Liver (tissue), 9 donors: ENCODE results near the gene SP7. TPM values are rescaled to one million over a fixed set of nuclear protein-coding genes. Genes with fewer than 3 reads are reported as not detected.
"Not testable (repeated sequence)": the region's sequence is repeated elsewhere in the genome, so short reads cannot be mapped to it uniquely, and the experiment has no call there.

Source experiments
- DNase-seq: peaks from one replicate; pipeline ENCODE4 v3.0.0-alpha.2; 2017; ENCODE audit warnings: low spot score
- H3K27ac ChIP-seq, 2 donors: one replicate each; pipeline ENCODE4 v1.7.0; 2013; ENCODE audit warnings: inconsistent platforms in 2 of 2, low read length in 2 of 2, control low read depth in 1 of 2, low read depth in 1 of 2, mild to moderate bottlenecking in 1 of 2
- H3K27me3 ChIP-seq, 4 donors: one replicate each; pipeline versions ENCODE4 v1.6.1 to v1.7.0; 2013; ENCODE audit warnings: low read length in 3 of 4, inconsistent platforms in 1 of 4, mild to moderate bottlenecking in 1 of 4, moderate library complexity in 1 of 4; ENCODE audit not compliant: control insufficient read depth in 4 of 4, insufficient read depth in 4 of 4
- H3K36me3 ChIP-seq, 4 donors: one replicate each; pipeline versions ENCODE4 v1.6.1 to v1.7.0; 2013; ENCODE audit warnings: low read length in 3 of 4, mild to moderate bottlenecking in 3 of 4, low read depth in 1 of 4, moderate library complexity in 1 of 4; ENCODE audit not compliant: control insufficient read depth in 4 of 4, insufficient read depth in 3 of 4
- H3K4me1 ChIP-seq, 4 donors: one replicate each; pipeline versions ENCODE4 v1.6.1 to v1.7.0; 2013; ENCODE audit warnings: low read length in 3 of 4, mild to moderate bottlenecking in 3 of 4, moderate library complexity in 1 of 4; ENCODE audit not compliant: control insufficient read depth in 4 of 4, insufficient read depth in 4 of 4
- H3K4me3 ChIP-seq, 3 donors: one replicate each; pipeline versions ENCODE4 v1.6.1 to v1.7.0; 2013; ENCODE audit warnings: low read length in 3 of 3, control low read depth in 1 of 3, low read depth in 1 of 3, mild to moderate bottlenecking in 1 of 3
- H3K9ac ChIP-seq, 2 donors: one replicate each; pipeline ENCODE4 v1.7.0; 2013; ENCODE audit warnings: low read length in 2 of 2, mild to moderate bottlenecking in 2 of 2, moderate library complexity in 2 of 2, control low read depth in 1 of 2, low read depth in 1 of 2
- H3K9me3 ChIP-seq, 4 donors: one replicate each; pipeline versions ENCODE4 v1.6.1 to v1.7.0; 2013; ENCODE audit warnings: low read length in 3 of 4; ENCODE audit not compliant: control insufficient read depth in 4 of 4
- FOXA1 ChIP-seq: IDR thresholded peaks from 2 replicates; pipeline ENCODE4 v1.6.1; 2016; ENCODE audit warnings: antibody characterized with exemption
- GABPA ChIP-seq, 2 donors: IDR thresholded peaks in 1 of 2; conservative IDR thresholded peaks in 1 of 2; 2 replicates each; pipeline ENCODE4 v1.6.1; 2016; ENCODE audit warnings: antibody characterized with exemption in 2 of 2, mild to moderate bottlenecking in 1 of 2, moderate library complexity in 1 of 2
- HNF4A ChIP-seq, 2 donors: conservative IDR thresholded peaks; 2 replicates each; pipeline ENCODE4 v1.6.1; 2016; ENCODE audit warnings: antibody characterized with exemption in 2 of 2, mild to moderate bottlenecking in 2 of 2
- JUND ChIP-seq, 2 donors: IDR thresholded peaks; 2 replicates each; pipeline ENCODE4 v1.6.1; 2016; ENCODE audit warnings: antibody characterized with exemption in 2 of 2
- MAX ChIP-seq: IDR thresholded peaks from 2 replicates; pipeline ENCODE4 v1.6.1; 2016; ENCODE audit warnings: antibody characterized with exemption
- REST ChIP-seq: IDR thresholded peaks from 2 replicates; pipeline ENCODE4 v1.6.1; 2016; ENCODE audit warnings: antibody characterized with exemption, mild to moderate bottlenecking
- RXRA ChIP-seq, 2 donors: IDR thresholded peaks; 2 replicates each; pipeline ENCODE4 v1.6.1; 2017 to 2018; ENCODE audit warnings: antibody characterized with exemption in 2 of 2, mild to moderate bottlenecking in 1 of 2
- TAF1 ChIP-seq: conservative IDR thresholded peaks from 2 replicates; pipeline ENCODE4 v1.6.1; 2016; ENCODE audit warnings: antibody characterized with exemption, mild to moderate bottlenecking
- WGBS: extraction: QIAGEN DNeasy Blood & Tissue Kit; methylation state at CpG from one replicate; pipeline ENCODE4 v1.1.7; 2013; 5-methylcytosine and 5-hydroxymethylcytosine counted together
- polyA plus RNA-seq, 2 donors: library from polyadenylated mRNA; stranded (reverse) in 1 of 2; unstranded in 1 of 2; fragments of 200-250 nt in 1 of 2; fragments of >200 nt in 1 of 2; fragmentation: Nextera tagmentation in 1 of 2; extraction: Ambion mirVana in 1 of 2; gene quantifications; one replicate each; pipeline versions ENCODE4 v1.2.1 to v1.2.3, GENCODE V29; 2013 to 2015
- total RNA-seq, 2 donors: library from RNA; depleted of rRNA; stranded (reverse); fragments of >200 nt; gene quantifications; one replicate each; pipeline ENCODE4 v1.2.3, GENCODE V29; 2014
- TF ChIP-seq, protein P1 (sequence below): IDR thresholded peaks from 2 replicates; pipeline ENCODE4 v1.6.1; 2016; ENCODE audit warnings: antibody characterized with exemption
- TF ChIP-seq, protein P2 (sequence below): IDR thresholded peaks from 2 replicates; pipeline ENCODE4 v1.6.1; 2016; ENCODE audit warnings: antibody characterized with exemption
- TF ChIP-seq, protein P3 (sequence below): fragments of 150-350 bp; IDR thresholded peaks from 2 replicates; pipeline ENCODE4 v1.5.1; 2017; ENCODE audit warnings: improper control_type of control experiment, low read depth, low read length; ENCODE audit not compliant: missing input control
- donor health status: healthy.
- donor health status: healthy.
- donor health status: healthy.
- donor health status: healthy.
- donor health status: healthy.

The SP7 gene
- total and polyA plus RNA-seq, 4 donors: not detected

GRCh38 chr12:53376747-53377146 lies 40.6 kb upstream of the SP7 start:
- H3K9me3 ChIP-seq: no peaks in the 10 kb centered on the region
- H3K4me3 ChIP-seq: no peak overlapping the region
- no peak for DNase-seq
- no peak overlapping the region for H3K27ac ChIP-seq
- peaks cover 2 to 25% (median 20%) of the 10 kb centered on the region in 4 donors for H3K4me1 ChIP-seq
- TF ChIP-seq GABPA (IDR thresholded peaks at IDR 0.05 in 1 of 2, conservative IDR thresholded peaks at IDR 0.05 in 1 of 2): no peak
- no peak for TF ChIP-seq RXRA (IDR thresholded peaks at IDR 0.05)
- no peak for TF ChIP-seq REST
- no peak for TF ChIP-seq HNF4A (conservative IDR thresholded peaks at IDR 0.05)
- TF ChIP-seq, protein P1, sequence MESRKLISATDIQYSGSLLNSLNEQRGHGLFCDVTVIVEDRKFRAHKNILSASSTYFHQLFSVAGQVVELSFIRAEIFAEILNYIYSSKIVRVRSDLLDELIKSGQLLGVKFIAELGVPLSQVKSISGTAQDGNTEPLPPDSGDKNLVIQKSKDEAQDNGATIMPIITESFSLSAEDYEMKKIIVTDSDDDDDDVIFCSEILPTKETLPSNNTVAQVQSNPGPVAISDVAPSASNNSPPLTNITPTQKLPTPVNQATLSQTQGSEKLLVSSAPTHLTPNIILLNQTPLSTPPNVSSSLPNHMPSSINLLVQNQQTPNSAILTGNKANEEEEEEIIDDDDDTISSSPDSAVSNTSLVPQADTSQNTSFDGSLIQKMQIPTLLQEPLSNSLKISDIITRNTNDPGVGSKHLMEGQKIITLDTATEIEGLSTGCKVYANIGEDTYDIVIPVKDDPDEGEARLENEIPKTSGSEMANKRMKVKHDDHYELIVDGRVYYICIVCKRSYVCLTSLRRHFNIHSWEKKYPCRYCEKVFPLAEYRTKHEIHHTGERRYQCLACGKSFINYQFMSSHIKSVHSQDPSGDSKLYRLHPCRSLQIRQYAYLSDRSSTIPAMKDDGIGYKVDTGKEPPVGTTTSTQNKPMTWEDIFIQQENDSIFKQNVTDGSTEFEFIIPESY: no peak
- TF ChIP-seq FOXA1: no peak
- TF ChIP-seq, protein P2, sequence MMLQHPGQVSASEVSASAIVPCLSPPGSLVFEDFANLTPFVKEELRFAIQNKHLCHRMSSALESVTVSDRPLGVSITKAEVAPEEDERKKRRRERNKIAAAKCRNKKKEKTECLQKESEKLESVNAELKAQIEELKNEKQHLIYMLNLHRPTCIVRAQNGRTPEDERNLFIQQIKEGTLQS: no peak
- TF ChIP-seq MAX: no peak
- TF ChIP-seq JUND (IDR thresholded peaks at IDR 0.05): no peak
- no peak for TF ChIP-seq TAF1
- TF ChIP-seq, protein P3, sequence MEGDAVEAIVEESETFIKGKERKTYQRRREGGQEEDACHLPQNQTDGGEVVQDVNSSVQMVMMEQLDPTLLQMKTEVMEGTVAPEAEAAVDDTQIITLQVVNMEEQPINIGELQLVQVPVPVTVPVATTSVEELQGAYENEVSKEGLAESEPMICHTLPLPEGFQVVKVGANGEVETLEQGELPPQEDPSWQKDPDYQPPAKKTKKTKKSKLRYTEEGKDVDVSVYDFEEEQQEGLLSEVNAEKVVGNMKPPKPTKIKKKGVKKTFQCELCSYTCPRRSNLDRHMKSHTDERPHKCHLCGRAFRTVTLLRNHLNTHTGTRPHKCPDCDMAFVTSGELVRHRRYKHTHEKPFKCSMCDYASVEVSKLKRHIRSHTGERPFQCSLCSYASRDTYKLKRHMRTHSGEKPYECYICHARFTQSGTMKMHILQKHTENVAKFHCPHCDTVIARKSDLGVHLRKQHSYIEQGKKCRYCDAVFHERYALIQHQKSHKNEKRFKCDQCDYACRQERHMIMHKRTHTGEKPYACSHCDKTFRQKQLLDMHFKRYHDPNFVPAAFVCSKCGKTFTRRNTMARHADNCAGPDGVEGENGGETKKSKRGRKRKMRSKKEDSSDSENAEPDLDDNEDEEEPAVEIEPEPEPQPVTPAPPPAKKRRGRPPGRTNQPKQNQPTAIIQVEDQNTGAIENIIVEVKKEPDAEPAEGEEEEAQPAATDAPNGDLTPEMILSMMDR: no peak
- 95% methylated on average over 2 of the region's 2 CpGs for WGBS
- H3K27me3 ChIP-seq: no peaks in the 10 kb centered on the region
- no peaks in the 10 kb centered on the region for H3K36me3 ChIP-seq
- H3K9ac ChIP-seq: no peak overlapping the region

GRCh38 chr12:53374277-53374676 lies 38.1 kb upstream of the SP7 start:
- H3K4me3 ChIP-seq, H3K27me3 ChIP-seq, H3K9me3 ChIP-seq, H3K36me3 ChIP-seq, H3K9ac ChIP-seq, DNase-seq: not testable (repeated sequence)
- Histone ChIP-seq H3K4me1 (peaks cover 7 to 32% (median 17%) of the 10 kb centered on the region in 4 donors), H3K27ac (peak overlapping the region; percentile 66 to 84)
- 84% methylated on average over 14 of the region's 14 CpGs for WGBS
